Prostate gland (tissue), 2 donors: ENCODE results near the gene AASDHPPT. TPM values are rescaled to one million over a fixed set of nuclear protein-coding genes. Genes with fewer than 3 reads are reported as not detected.

Experiments
- DNase-seq: peaks from one replicate; pipeline ENCODE4 v3.0.0-alpha.2; 2019; ENCODE audit warnings: low spot score
- H3K27ac ChIP-seq, 2 donors: fragments of 200-600 bp; sonication (generic); 2 replicates each; pipeline ENCODE4 v1.5.1; 2017 to 2019
- H3K27me3 ChIP-seq: fragments of 200-600 bp; sonication (generic); replicated peaks from 2 replicates; pipeline ENCODE4 v1.5.1; 2019; ENCODE audit not compliant: insufficient read depth
- H3K36me3 ChIP-seq, 2 donors: fragments of 200-600 bp; sonication (generic); 1 replicate in 1 of 2; 2 replicates in 1 of 2; pipeline versions ENCODE4 v1.5.1 to v1.8.1; 2017 to 2019
- H3K4me1 ChIP-seq: fragments of 200-600 bp; sonication (generic); replicated peaks from 2 replicates; pipeline ENCODE4 v1.5.1; 2019
- H3K4me3 ChIP-seq, 2 donors: fragments of 200-600 bp; sonication (generic); 2 replicates each; pipeline ENCODE4 v1.5.1; 2017 to 2019
- H3K9me3 ChIP-seq: fragments of 200-600 bp; sonication (generic); 2 replicates; pipeline ENCODE4 v1.5.1; 2017
- CTCF ChIP-seq, 4 experiments: fragments of 200-600 bp in 2 of 4; fragments of 450-650 bp in 2 of 4; sonication (generic) in 2 of 4; IDR thresholded peaks; 1 replicate in 3 of 4; 2 replicates in 1 of 4; pipeline ENCODE4 v1.5.1; 2016 to 2019; ENCODE audit warnings: antibody characterized with exemption in 4 of 4, mild to moderate bottlenecking in 2 of 4, moderate library complexity in 2 of 4
- POLR2A ChIP-seq: fragments of 450-650 bp; IDR thresholded peaks from one replicate; pipeline ENCODE4 v1.6.1; 2016; ENCODE audit warnings: antibody characterized with exemption, mild to moderate bottlenecking
- POLR2AphosphoS5 ChIP-seq: sonication (generic); formaldehyde crosslinking; IDR thresholded peaks from one replicate; pipeline ENCODE4 v1.6.1; 2017; ENCODE audit warnings: antibody characterized with exemption
- WGBS: methylation state at CpG from one replicate; pipeline ENCODE4 v1.1.5; 2018; 5-methylcytosine and 5-hydroxymethylcytosine counted together
- intact Hi-C: fragments of 100-400 bp; cut with DNase I; formaldehyde crosslinking; loops from one replicate; pipeline ENCODE4 v1.14.2; 2022
- total RNA-seq, 2 donors: library from RNA; depleted of rRNA; stranded (reverse); fragments of >200 nt; gene quantifications; one replicate each; pipeline ENCODE4 v1.1.0, GENCODE V29; 2016

The AASDHPPT gene
- total RNA-seq, 2 donors from 2014 or later, result 37.2 to 37.8 TPM

- no peak overlapping the region for H3K4me3 ChIP-seq
- 100% methylated on average over 1 of the region's 1 CpG for WGBS
- intact Hi-C loops, result no loop called here
- DNase-seq, result no peak
- no peak overlapping the region for H3K27ac ChIP-seq
- H3K4me1 ChIP-seq, result no peaks in the 10 kb centered on the region
- H3K9me3 ChIP-seq, result no peaks in the 10 kb centered on the region
- H3K27me3 ChIP-seq, result no peaks in the 10 kb centered on the region
- no peaks in the 10 kb centered on the region for H3K36me3 ChIP-seq
- TF ChIP-seq POLR2AphosphoS5 (no peak), POLR2A (no peak), CTCF (IDR thresholded peaks at IDR 0.05) (no peak)
Observed at GRCh38 chr11:106086135-106086534, 8.7 kb downstream of the AASDHPPT start.

- intact Hi-C loops, result no loop called here
- H3K36me3 ChIP-seq, result peaks cover 0 to 6% of the 10 kb centered on the region in 2 donors
- DNase-seq, result no peak
- H3K27ac ChIP-seq, result no peak overlapping the region
- no peaks in the 10 kb centered on the region for H3K27me3 ChIP-seq
- 54% methylated on average over 2 of the region's 2 CpGs for WGBS
- H3K4me3 ChIP-seq, result no peak overlapping the region
- no peaks in the 10 kb centered on the region for H3K4me1 ChIP-seq
- H3K9me3 ChIP-seq, result no peaks in the 10 kb centered on the region
- TF ChIP-seq CTCF (IDR thresholded peaks at IDR 0.05) (no peak), POLR2A (no peak), POLR2AphosphoS5 (no peak)
Observed at GRCh38 chr11:106086850-106087249, 9.4 kb downstream of the AASDHPPT start.

- H3K9me3 ChIP-seq, result no peaks in the 10 kb centered on the region
- 27% methylated on average over 9 of the region's 9 CpGs for WGBS
- peaks cover 0 to 6% of the 10 kb centered on the region in 2 donors for H3K36me3 ChIP-seq
- no peak for TF ChIP-seq POLR2A
- TF ChIP-seq CTCF (IDR thresholded peaks at IDR 0.05), result peak in 3 of 4 experiments; percentile 69 to 84 (median 78)
- peak; percentile 33 for TF ChIP-seq POLR2AphosphoS5
- intact Hi-C loops, result no loop called here
- H3K4me3 ChIP-seq, result no peak overlapping the region
- no peak overlapping the region for H3K27ac ChIP-seq
- peak; percentile 45 for DNase-seq
- H3K27me3 ChIP-seq, result no peaks in the 10 kb centered on the region
- H3K4me1 ChIP-seq, result no peaks in the 10 kb centered on the region
Observed at GRCh38 chr11:106087815-106088435, 10.5 kb downstream of the AASDHPPT start.

GRCh38 chr11:106088896-106089295 is 11.4 kb downstream of the AASDHPPT start:
- intact Hi-C loops, result no loop called here
- no peaks in the 10 kb centered on the region for H3K4me1 ChIP-seq
- H3K27me3 ChIP-seq, result no peaks in the 10 kb centered on the region
- H3K9me3 ChIP-seq, result no peaks in the 10 kb centered on the region
- no peak overlapping the region for H3K27ac ChIP-seq
- H3K36me3 ChIP-seq, result peaks cover 0 to 6% of the 10 kb centered on the region in 2 donors
- 84% methylated on average over 4 of the region's 4 CpGs for WGBS
- no peak overlapping the region for H3K4me3 ChIP-seq
- DNase-seq, result no peak
- TF ChIP-seq POLR2AphosphoS5, result no peak
- no peak for TF ChIP-seq POLR2A
- TF ChIP-seq CTCF (IDR thresholded peaks at IDR 0.05), result no peak

- Histone ChIP-seq H3K4me1 (no peaks in the 10 kb centered on the region), H3K9me3 (no peaks in the 10 kb centered on the region), H3K27me3 (no peaks in the 10 kb centered on the region), H3K27ac (no peak overlapping the region), H3K4me3 (no peak overlapping the region), H3K36me3 (peaks cover 0 to 6% of the 10 kb centered on the region in 2 donors)
- intact Hi-C loops, result no loop called here
- 67% methylated on average over 3 of the region's 3 CpGs for WGBS
- DNase-seq, result no peak
- TF ChIP-seq POLR2AphosphoS5 (no peak), POLR2A (no peak), CTCF (IDR thresholded peaks at IDR 0.05) (no peak)
Observed at GRCh38 chr11:106091480-106092123, 14.1 kb downstream of the AASDHPPT start.
